A549 (cell line): ENCODE results near the gene MFSD12. TPM values are rescaled to one million over a fixed set of nuclear protein-coding genes. Genes with fewer than 3 reads are reported as not detected.

ENCODE experiments used
- ATAC-seq, 2 experiments: fragments of 200-7000 bp in 1 of 2; fragments of >200 bp in 1 of 2; cut with Nextera tagmentation in 1 of 2; cut with Tn5 transposase in 1 of 2; 3 replicates each; pipeline versions ENCODE4 v1.8.0 to v1.9.1; 2018 to 2020; ENCODE audit warnings: mild to moderate bottlenecking in 1 of 2, moderate library complexity in 1 of 2
- CTCF ChIA-PET: fragments of 300-600 bp; sonication (Branson Sonifier 250); formaldehyde crosslinking; extraction: SDS; loops from one replicate; lab custom pipeline; 2021; ENCODE audit warnings: antibody characterized with exemption, inconsistent platforms; lab: Yijun Ruan, JAX
- POLR2A ChIA-PET: fragments of 350-600 bp; formaldehyde crosslinking; extraction: SDS; loops from one replicate; lab custom pipeline; 2021; ENCODE audit warnings: antibody characterized with exemption, inconsistent platforms; lab: Yijun Ruan, JAX
- DNase-seq, 2 experiments: peaks; one replicate each; pipeline versions ENCODE4 v3.0.0 to v3.0.0-alpha.2; 2011 to 2016; ENCODE audit warnings: low read depth in 1 of 2, low spot score in 1 of 2
- FAIRE-seq: peaks from 2 replicates; lab custom pipeline; 2011; peaks lifted over from hg19 to GRCh38; lab: Jason Lieb, UNC
- H3K27ac ChIP-seq, 2 experiments: fragments of >200 bp; sonication (Bioruptor Twin); formaldehyde crosslinking; 3 replicates each; pipeline ENCODE4 v1.5.1; 2016 to 2017
- H3K4me1 ChIP-seq: fragments of >200 bp; sonication (Bioruptor Twin); formaldehyde crosslinking; 3 replicates; pipeline ENCODE4 v1.6.1; 2016
- H3K4me2 ChIP-seq: fragments of >200 bp; sonication (Bioruptor Twin); formaldehyde crosslinking; 3 replicates; pipeline ENCODE4 v1.6.1; 2016
- H3K4me3 ChIP-seq: fragments of >200 bp; sonication (Bioruptor Twin); formaldehyde crosslinking; 3 replicates; pipeline ENCODE4 v1.5.1; 2016
- H3K9me3 ChIP-seq: fragments of >200 bp; sonication (Bioruptor Twin); formaldehyde crosslinking; 3 replicates; pipeline ENCODE4 v1.6.1; 2016
- BCL3 ChIP-seq: fragments of >200 bp; sonication (Bioruptor Twin); formaldehyde crosslinking; IDR thresholded peaks from 3 replicates; pipeline ENCODE4 v1.6.1; 2016
- CBX8 ChIP-seq: fragments of 200-600 bp; sonication (generic); IDR thresholded peaks from 2 replicates; pipeline ENCODE4 v1.6.1; 2016
- CHD2 ChIP-seq: fragments of 150-350 bp; IDR thresholded peaks from 2 replicates; pipeline ENCODE4 v1.6.1; 2014; ENCODE audit warnings: low read length; ENCODE audit not compliant: partially characterized antibody
- CHD4 ChIP-seq: fragments of 200-600 bp; sonication (generic); IDR thresholded peaks from 2 replicates; pipeline ENCODE4 v1.6.1; 2016; ENCODE audit warnings: antibody characterized with exemption, mild to moderate bottlenecking, borderline replicate concordance
- EHF ChIP-seq: fragments of 250-450 bp; sonication (Bioruptor Pico); IDR thresholded peaks from 2 replicates; pipeline ENCODE4 v1.5.0; 2020; ENCODE audit warnings: mild to moderate bottlenecking
- EHMT2 ChIP-seq: fragments of 200-600 bp; sonication (generic); IDR thresholded peaks from 2 replicates; pipeline ENCODE4 v1.6.1; 2016; ENCODE audit warnings: antibody characterized with exemption, low read depth, mild to moderate bottlenecking, moderate library complexity
- ESRRA ChIP-seq: fragments of 150-350 bp; IDR thresholded peaks from 2 replicates; pipeline ENCODE4 v1.6.1; 2014; ENCODE audit warnings: mild to moderate bottlenecking, low read length, borderline replicate concordance
- GATA3 ChIP-seq: IDR thresholded peaks from 2 replicates; pipeline ENCODE4 v1.6.1; 2012; ENCODE audit warnings: borderline replicate concordance
- HES2 ChIP-seq: fragments of >200 bp; sonication (Bioruptor Twin); formaldehyde crosslinking; IDR thresholded peaks from 2 replicates; pipeline ENCODE4 v1.6.1; 2016
- HEYL ChIP-seq: fragments of 250-450 bp; sonication (Bioruptor Pico); IDR thresholded peaks from 2 replicates; pipeline ENCODE4 v1.8.0; 2021; ENCODE audit warnings: mild to moderate bottlenecking, moderate library complexity
- HOXA7 ChIP-seq: fragments of 250-450 bp; sonication (Bioruptor Pico); IDR thresholded peaks from 2 replicates; pipeline ENCODE4 v1.5.0; 2020; ENCODE audit warnings: mild to moderate bottlenecking, moderate library complexity
- HOXB13 ChIP-seq: fragments of 250-450 bp; sonication (Bioruptor Pico); IDR thresholded peaks from 2 replicates; pipeline ENCODE4 v1.5.0; 2020; ENCODE audit warnings: low read depth, mild to moderate bottlenecking, moderate library complexity
- HOXB5 ChIP-seq: fragments of 250-450 bp; sonication (Bioruptor Pico); IDR thresholded peaks from 2 replicates; pipeline ENCODE4 v1.5.0; 2020; ENCODE audit warnings: mild to moderate bottlenecking, moderate library complexity
- JUNB ChIP-seq: fragments of >200 bp; sonication (Bioruptor Twin); formaldehyde crosslinking; IDR thresholded peaks from 2 replicates; pipeline ENCODE4 v1.6.1; 2016
- KDM5A ChIP-seq: fragments of 200-600 bp; sonication (generic); IDR thresholded peaks from 2 replicates; pipeline ENCODE4 v1.6.1; 2016; ENCODE audit warnings: antibody characterized with exemption, mild to moderate bottlenecking
- MAFK ChIP-seq: fragments of 450-650 bp; IDR thresholded peaks from 2 replicates; pipeline ENCODE4 v1.6.1; 2014; ENCODE audit not compliant: partially characterized antibody
- MAX ChIP-seq: IDR thresholded peaks from 2 replicates; pipeline ENCODE4 v1.6.1; 2012
- NPAS2 ChIP-seq: fragments of 250-450 bp; sonication (Bioruptor Pico); IDR thresholded peaks from 2 replicates; pipeline ENCODE4 v1.8.0; 2022; ENCODE audit warnings: mild to moderate bottlenecking, moderate library complexity, borderline replicate concordance
- NR3C1 ChIP-seq: fragments of >200 bp; sonication (Bioruptor Twin); formaldehyde crosslinking; IDR thresholded peaks from 3 replicates; pipeline ENCODE4 v1.6.1; 2017
- PBX3 ChIP-seq: IDR thresholded peaks from 2 replicates; pipeline ENCODE4 v1.6.1; 2012
- RAD21 ChIP-seq, 2 experiments: fragments of >200 bp in 1 of 2; sonication (Bioruptor Twin) in 1 of 2; formaldehyde crosslinking in 1 of 2; IDR thresholded peaks in 1 of 2; conservative IDR thresholded peaks in 1 of 2; 2 replicates in 1 of 2; 3 replicates in 1 of 2; pipeline ENCODE4 v1.6.1; 2012 to 2018; ENCODE audit warnings: inconsistent platforms in 1 of 2
- RARB ChIP-seq: fragments of 250-450 bp; sonication (Bioruptor Pico); IDR thresholded peaks from 2 replicates; pipeline ENCODE4 v1.8.0; 2021; ENCODE audit warnings: mild to moderate bottlenecking, moderate library complexity
- RCOR1 ChIP-seq: fragments of 150-350 bp; IDR thresholded peaks from 2 replicates; pipeline ENCODE4 v1.6.1; 2014; ENCODE audit warnings: antibody characterized with exemption, low read length, low read depth
- SREBF2 ChIP-seq: fragments of 450-650 bp; IDR thresholded peaks from 2 replicates; pipeline ENCODE4 v1.6.1; 2014; ENCODE audit warnings: mild to moderate bottlenecking, moderate library complexity
- WGBS: methylation state at CpG from one replicate; pipeline ENCODE4 v1.1.6; 2017; ENCODE audit errors: missing lambda C conversion rate; 5-methylcytosine and 5-hydroxymethylcytosine counted together
- polyA plus RNA-seq, 4 experiments: library from polyadenylated mRNA; depleted of rRNA in 3 of 4; stranded (reverse); fragments of >200 nt; fragmentation: RNase III in 1 of 4; extraction: RNeasy Plus Mini Kit Qiagen cat#74134 plus additional on column Dnase treatment in 1 of 4; gene quantifications; 2 replicates in 3 of 4; 3 replicates in 1 of 4; pipeline ENCODE4 v1.2.3, GENCODE V29; 2011 to 2017

Gene MFSD12
- polyA plus RNA-seq, 2 of the 4 experiments (the other 2 are of a cell fraction) = 52.5 to 115 TPM

GRCh38 chr19:3605361-3605760, 48.0 kb upstream of the MFSD12 start:
- Histone ChIP-seq H3K4me2 (no peak overlapping the region), H3K4me3 (no peak overlapping the region), H3K4me1 (peaks cover 19% of the 10 kb centered on the region), H3K9me3 (no peaks in the 10 kb centered on the region), H3K27ac (no peak overlapping the region)
- 85% methylated on average over 3 of the region's 3 CpGs for WGBS
- ATAC-seq (no peak), FAIRE-seq (no peak), DNase-seq (no peak)
- POLR2A ChIA-PET = no interaction called here
- no peak for TF ChIP-seq HOXB5 (CRISPR knock-in tag)
- no peak for TF ChIP-seq JUNB
- TF ChIP-seq BCL3 = no peak
- no peak for TF ChIP-seq RARB (CRISPR knock-in tag)
- TF ChIP-seq MAX = no peak
- no peak for TF ChIP-seq SREBF2
- TF ChIP-seq HEYL (CRISPR knock-in tag) = no peak
- no peak for TF ChIP-seq EHF (CRISPR knock-in tag)
- no peak for TF ChIP-seq ESRRA
- CTCF ChIA-PET = interaction anchor here (1.3 kb wide), 1 partner anchor 20 kb away, joined by 3 read pairs; the partner anchor contains the start of gene GIPC3

- TF ChIP-seq EHMT2 = no peak
- TF ChIP-seq RAD21 (conservative IDR thresholded peaks at IDR 0.05 in 1 of 2, IDR thresholded peaks at IDR 0.05 in 1 of 2) = no peak
- TF ChIP-seq HES2 = no peak
- no peak for TF ChIP-seq MAFK
- TF ChIP-seq GATA3 = no peak
- TF ChIP-seq ESRRA = no peak
- no peak for TF ChIP-seq RCOR1
- TF ChIP-seq NR3C1 = no peak
- no peak for TF ChIP-seq KDM5A
- TF ChIP-seq HOXB13 (CRISPR knock-in tag) = no peak
- TF ChIP-seq PBX3 = no peak
- TF ChIP-seq HOXB5 (CRISPR knock-in tag) = no peak
- no peak for TF ChIP-seq CHD2
- no peak for TF ChIP-seq NPAS2 (CRISPR knock-in tag)
- no peak for TF ChIP-seq HOXA7 (CRISPR knock-in tag)
- TF ChIP-seq CHD4 = no peak
- no peak for TF ChIP-seq CBX8
- TF ChIP-seq MAX = no peak
- ChIA-PET CTCF (interaction anchor here (1.3 to 1.7 kb wide), 2 partner anchors 14 to 19 kb away, joined by 3 to 4 read pairs; partner anchors contain the start of gene GIPC3), POLR2A (no interaction called here)
- peaks cover 19% of the 10 kb centered on the region for H3K4me1 ChIP-seq
- DNase-seq (no peak), ATAC-seq (no peak), FAIRE-seq (no peak)
- no peak overlapping the region for H3K27ac ChIP-seq
- no peaks in the 10 kb centered on the region for H3K9me3 ChIP-seq
- 88% methylated on average over 2 of the region's 11 CpGs for WGBS
- no peak overlapping the region for H3K4me2 ChIP-seq
- no peak overlapping the region for H3K4me3 ChIP-seq
These were observed 47.6 kb upstream of the MFSD12 start for GRCh38 chr19:3604987-3605343.
